Gastroesophageal sphincter (tissue), 4 donors: ENCODE results near the gene GPBAR1. TPM values are rescaled to one million over a fixed set of nuclear protein-coding genes. Genes with fewer than 3 reads are reported as not detected.
A peak's percentile ranks its signal among the peaks of the same experiment; 100 is the strongest.

Source experiments
- ATAC-seq: fragments of 150-250 bp; one replicate; pipeline ENCODE4 v1.9.1; 2016; ENCODE audit warnings: mild to moderate bottlenecking, moderate library complexity
- H3K27ac ChIP-seq, 4 donors: fragments of 200-600 bp; sonication (generic) in 3 of 4; 1 replicate in 3 of 4; 2 replicates in 1 of 4; pipeline ENCODE4 v1.5.1; 2016 to 2019
- H3K27me3 ChIP-seq: fragments of 200-600 bp; sonication (generic); one replicate; pipeline ENCODE4 v1.5.1; 2019
- H3K36me3 ChIP-seq, 2 donors: fragments of 200-600 bp; sonication (generic); one replicate each; pipeline ENCODE4 v1.5.1; 2019; ENCODE audit warnings: control low read depth in 1 of 2
- H3K4me1 ChIP-seq, 3 donors: fragments of 200-600 bp; sonication (generic); 1 replicate in 2 of 3; 2 replicates in 1 of 3; pipeline ENCODE4 v1.5.1; 2016 to 2019; ENCODE audit warnings: control low read depth in 2 of 3
- H3K4me3 ChIP-seq, 2 donors: fragments of 200-600 bp; sonication (generic); one replicate each; pipeline ENCODE4 v1.5.1; 2019; ENCODE audit warnings: mild to moderate bottlenecking in 1 of 2, moderate library complexity in 1 of 2
- H3K9me3 ChIP-seq, 3 donors: fragments of 200-600 bp; sonication (generic); one replicate each; pipeline ENCODE4 v1.5.1; 2017 to 2019; ENCODE audit warnings: control low read depth in 2 of 3
- CTCF ChIP-seq, 4 experiments: fragments of 200-600 bp in 2 of 4; fragments of 450-650 bp in 2 of 4; sonication (generic) in 1 of 4; IDR thresholded peaks; one replicate each; pipeline ENCODE4 v1.5.1; 2017 to 2019; ENCODE audit warnings: antibody characterized with exemption in 4 of 4, mild to moderate bottlenecking in 2 of 4, moderate library complexity in 2 of 4
- EP300 ChIP-seq: sonication (generic); formaldehyde crosslinking; IDR thresholded peaks from one replicate; pipeline ENCODE4 v1.6.1; 2017; ENCODE audit warnings: antibody characterized with exemption, mild to moderate bottlenecking
- POLR2A ChIP-seq, 2 donors: fragments of 450-650 bp; IDR thresholded peaks; one replicate each; pipeline ENCODE4 v1.6.1; 2017; ENCODE audit warnings: antibody characterized with exemption in 2 of 2, mild to moderate bottlenecking in 2 of 2, moderate library complexity in 1 of 2
- POLR2AphosphoS5 ChIP-seq: sonication (generic); formaldehyde crosslinking; IDR thresholded peaks from one replicate; pipeline ENCODE4 v1.6.1; 2017; ENCODE audit warnings: antibody characterized with exemption
- WGBS, 2 donors: methylation state at CpG; one replicate each; pipeline ENCODE4 v1.1.5; 2018; ENCODE audit warnings: low coverage in 1 of 2; 5-methylcytosine and 5-hydroxymethylcytosine counted together
- total RNA-seq, 4 donors: library from RNA; depleted of rRNA; stranded (reverse); fragments of >200 nt; gene quantifications; one replicate each; pipeline ENCODE4 v1.1.0, GENCODE V29; 2016

GPBAR1 gene
- total RNA-seq, 4 donors from 2014 or later, result 0.31 to 4.0 (median 1.4) TPM

GRCh38 chr2:218274586-218274985, 13.8 kb downstream of the GPBAR1 start:
- TF ChIP-seq EP300, result no peak
- TF ChIP-seq POLR2AphosphoS5, result no peak
- TF ChIP-seq POLR2A (IDR thresholded peaks at IDR 0.05), result no peak
- no peak for TF ChIP-seq CTCF (IDR thresholded peaks at IDR 0.05)
- Histone ChIP-seq H3K36me3 (peaks cover 0 to 62% of the 10 kb centered on the region in 2 donors), H3K4me1 (peaks cover 3 to 65% (median 19%) of the 10 kb centered on the region in 3 donors), H3K27ac (peak overlapping the region in 3 of 4 donors; percentile 58 to 80 (median 62)), H3K4me3 (no peak overlapping the region), H3K9me3 (no peaks in the 10 kb centered on the region), H3K27me3 (no peaks in the 10 kb centered on the region)
- no peak for ATAC-seq
- 63% methylated on average over 2 of the region's 4 CpGs; no CpG with 5 or more reads in 1 of the 2 donors for WGBS, 2 donors

- peak overlapping the region in 3 of 4 donors; percentile 39 to 80 (median 58) for H3K27ac ChIP-seq
- H3K9me3 ChIP-seq, result no peaks in the 10 kb centered on the region
- 49 to 68% methylated on average over 4 to 5 of the region's 9 CpGs for WGBS, 2 donors
- peaks cover 3 to 72% (median 19%) of the 10 kb centered on the region in 3 donors for H3K4me1 ChIP-seq
- no peak overlapping the region for H3K4me3 ChIP-seq
- no peak for ATAC-seq
- TF ChIP-seq EP300 (no peak), POLR2AphosphoS5 (no peak)
- peaks cover 0 to 72% of the 10 kb centered on the region in 2 donors for H3K36me3 ChIP-seq
- H3K27me3 ChIP-seq, result no peaks in the 10 kb centered on the region
These were observed 14.7 kb downstream of the GPBAR1 start for GRCh38 chr2:218275371-218276072.

GRCh38 chr2:218276986-218277755, 16.4 kb downstream of the GPBAR1 start:
- H3K27me3 ChIP-seq, result no peaks in the 10 kb centered on the region
- 53 to 55% methylated on average over 3 to 5 of the region's 12 CpGs for WGBS, 2 donors
- no peaks in the 10 kb centered on the region for H3K9me3 ChIP-seq
- no peak for TF ChIP-seq POLR2AphosphoS5
- TF ChIP-seq CTCF (IDR thresholded peaks at IDR 0.05), result no peak
- no peak for TF ChIP-seq EP300
- no peak for TF ChIP-seq POLR2A (IDR thresholded peaks at IDR 0.05)
- no peak overlapping the region for H3K4me3 ChIP-seq
- H3K4me1 ChIP-seq, result peaks cover 3 to 71% (median 16%) of the 10 kb centered on the region in 3 donors
- no peak for ATAC-seq
- H3K36me3 ChIP-seq, result peaks cover 0 to 88% of the 10 kb centered on the region in 2 donors
- H3K27ac ChIP-seq, result peak overlapping the region in 3 of 4 donors; percentile 38 to 80 (median 58)

- Histone ChIP-seq H3K27ac (peak overlapping the region in 3 of 4 donors; percentile 26 to 80 (median 58)), H3K36me3 (peaks cover 0 to 89% of the 10 kb centered on the region in 2 donors)
- ATAC-seq, result no peak
These were observed 17.1 kb downstream of the GPBAR1 start for GRCh38 chr2:218277921-218278320.

GRCh38 chr2:218278531-218279360, 17.9 kb downstream of the GPBAR1 start:
- no CpG with 5 or more reads among the region's 16 CpGs for WGBS, 2 donors
- Histone ChIP-seq H3K4me1 (peaks cover 16 to 71% (median 27%) of the 10 kb centered on the region in 3 donors), H3K4me3 (no peak overlapping the region), H3K27me3 (no peaks in the 10 kb centered on the region), H3K9me3 (no peaks in the 10 kb centered on the region), H3K36me3 (peaks cover 0 to 85% of the 10 kb centered on the region in 2 donors), H3K27ac (peak overlapping the region in 2 of 4 donors; percentile 13 to 80)
- no peak for TF ChIP-seq CTCF (IDR thresholded peaks at IDR 0.05)
- TF ChIP-seq POLR2AphosphoS5, result no peak
- TF ChIP-seq POLR2A (IDR thresholded peaks at IDR 0.05), result no peak
- no peak for TF ChIP-seq EP300
- no peak for ATAC-seq

More at GRCh38 chr2:218277921-218278320, 17.1 kb downstream of the GPBAR1 start:
- TF ChIP-seq POLR2A (IDR thresholded peaks at IDR 0.05) (no peak), POLR2AphosphoS5 (no peak)
- Histone ChIP-seq H3K27me3 (no peaks in the 10 kb centered on the region), H3K9me3 (no peaks in the 10 kb centered on the region), H3K4me1 (peaks cover 10 to 71% (median 18%) of the 10 kb centered on the region in 3 donors), H3K4me3 (no peak overlapping the region)
- WGBS, 2 donors, result 44 to 60% methylated on average over 2 to 6 of the region's 7 CpGs
